ELR (cell line): ENCODE results near the gene DPH2.
A peak's percentile ranks its signal among the peaks of the same experiment; 100 is the strongest.

Experiments
- DNase-seq: peaks from one replicate; pipeline ENCODE4 v3.0.0-alpha.2; 2015; ENCODE audit warnings: low read depth

The DPH2 gene

GRCh38 chr1:43944860-43945259 is 24.9 kb upstream of the DPH2 start:
- DNase-seq = no peak

- DNase-seq = no peak
Measured at GRCh38 chr1:43945674-43946235, 24.1 kb upstream of the DPH2 start.

- peak; percentile 97 for DNase-seq
Measured at GRCh38 chr1:43946236-43947060, 23.4 kb upstream of the DPH2 start, which contains the start of gene IPO13. IPO13 (plus strand) TSS chr1:43946950; CDS start chr1:43947601, 651 bp downstream.

- no peak for DNase-seq
Measured at GRCh38 chr1:43947061-43947873, 22.5 kb upstream of the DPH2 start.

GRCh38 chr1:43947874-43948437 is 21.9 kb upstream of the DPH2 start:
- DNase-seq = no peak

GRCh38 chr1:43949678-43950077 is 20.1 kb upstream of the DPH2 start:
- no peak for DNase-seq

- DNase-seq = peak; percentile 58
Measured at GRCh38 chr1:43951021-43951985, 18.5 kb upstream of the DPH2 start.

GRCh38 chr1:43952731-43953346 is 17.0 kb upstream of the DPH2 start:
- DNase-seq = no peak

- no peak for DNase-seq
Measured at GRCh38 chr1:43953361-43953760, 16.4 kb upstream of the DPH2 start.

- no peak for DNase-seq
Measured at GRCh38 chr1:43954036-43954435, 15.8 kb upstream of the DPH2 start.

- DNase-seq = no peak
Measured at GRCh38 chr1:43956234-43956633, 13.6 kb upstream of the DPH2 start.

- no peak for DNase-seq
Measured at GRCh38 chr1:43957407-43958040, 12.3 kb upstream of the DPH2 start.

GRCh38 chr1:43958351-43959255 is 11.2 kb upstream of the DPH2 start:
- no peak for DNase-seq

GRCh38 chr1:43960798-43961197 is 9.0 kb upstream of the DPH2 start:
- no peak for DNase-seq

- no peak for DNase-seq
Measured at GRCh38 chr1:43961692-43962091, 8.1 kb upstream of the DPH2 start.

- no peak for DNase-seq
Measured at GRCh38 chr1:43962324-43962723, 7.5 kb upstream of the DPH2 start.

GRCh38 chr1:43963006-43963405 is 6.8 kb upstream of the DPH2 start:
- no peak for DNase-seq

- no peak for DNase-seq
Measured at GRCh38 chr1:43963890-43964289, 5.9 kb upstream of the DPH2 start.

- DNase-seq = no peak
Measured at GRCh38 chr1:43965316-43965715, 4.5 kb upstream of the DPH2 start.
